LoVo (cell line): ENCODE data around the gene F12.

Source experiments
- DNase-seq: peaks from one replicate; pipeline ENCODE4 v3.0.0-alpha.2; 2016; ENCODE audit warnings: low spot score

F12 gene

GRCh38 chr5:177409043-177409801 lies at the start of gene F12:
Gene F12, minus strand, starts transcription at chr5:177409564. Its CDS starts 37 bp downstream, at chr5:177409527.
- no peak for DNase-seq

DNA sequence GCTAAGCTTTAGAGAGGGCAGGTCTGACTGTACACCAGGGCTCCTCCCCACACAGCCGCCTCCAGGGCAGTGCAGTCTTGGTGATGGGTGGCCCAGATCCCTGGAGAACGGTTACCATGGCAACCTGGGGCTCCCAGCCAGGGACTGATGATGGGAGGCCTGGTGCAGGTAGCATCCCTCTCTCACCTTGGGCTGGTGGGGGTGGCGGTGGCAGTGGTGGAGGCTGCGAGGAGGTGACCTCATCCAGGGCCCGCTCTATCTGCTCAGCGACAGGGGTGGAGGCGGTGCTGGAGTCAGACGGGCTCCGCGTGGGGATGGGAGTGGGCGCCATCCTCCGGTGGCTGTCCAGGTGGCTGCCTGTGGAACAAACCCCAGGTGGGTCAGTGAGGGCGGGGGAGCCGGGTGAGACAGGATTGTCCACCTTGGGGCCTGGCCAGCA lies 49.6 kb upstream of the F12 start:
- DNase-seq = no peak

DNA sequence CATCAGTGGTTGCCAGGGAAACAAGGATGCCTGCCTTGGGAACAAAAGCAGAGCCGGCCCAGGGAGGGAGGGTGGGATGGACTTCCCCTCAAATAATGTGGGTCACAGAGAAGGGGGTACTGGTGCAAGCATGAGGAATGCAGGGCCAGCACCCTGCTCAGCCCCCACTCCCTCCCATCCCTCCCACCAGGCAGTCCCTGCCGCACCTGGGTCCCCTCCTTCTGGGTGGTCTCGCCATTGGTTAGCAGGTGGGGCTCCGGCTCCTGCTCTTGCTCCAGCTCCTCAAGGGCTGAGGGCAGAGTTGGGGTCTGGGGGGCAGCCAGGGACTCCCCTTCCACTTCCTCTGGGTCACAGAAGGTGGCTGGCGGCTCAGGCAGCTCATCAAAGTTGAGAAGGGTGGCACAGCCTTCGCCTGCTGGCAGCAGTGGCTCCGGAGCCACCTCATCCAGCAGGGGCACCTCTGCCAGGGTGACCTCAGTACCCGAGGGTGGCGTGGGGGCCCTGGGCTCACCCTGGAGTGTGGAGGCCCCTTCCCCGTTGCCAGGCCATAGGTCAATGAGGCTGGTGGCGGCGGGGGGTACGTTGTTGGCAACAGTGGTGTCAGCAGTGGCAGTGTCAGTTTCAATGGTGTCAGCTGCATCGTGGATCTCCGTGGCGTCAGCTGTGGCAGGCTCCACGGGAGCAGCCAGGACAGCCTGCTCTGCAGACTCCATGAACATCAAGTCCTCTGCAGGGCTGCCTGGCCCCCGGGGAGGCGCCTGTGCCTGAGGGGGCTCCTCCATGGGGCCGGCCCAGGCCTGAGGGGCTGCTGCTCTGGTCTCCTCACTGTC lies 48.7 kb upstream of the F12 start:
- no peak for DNase-seq

DNA sequence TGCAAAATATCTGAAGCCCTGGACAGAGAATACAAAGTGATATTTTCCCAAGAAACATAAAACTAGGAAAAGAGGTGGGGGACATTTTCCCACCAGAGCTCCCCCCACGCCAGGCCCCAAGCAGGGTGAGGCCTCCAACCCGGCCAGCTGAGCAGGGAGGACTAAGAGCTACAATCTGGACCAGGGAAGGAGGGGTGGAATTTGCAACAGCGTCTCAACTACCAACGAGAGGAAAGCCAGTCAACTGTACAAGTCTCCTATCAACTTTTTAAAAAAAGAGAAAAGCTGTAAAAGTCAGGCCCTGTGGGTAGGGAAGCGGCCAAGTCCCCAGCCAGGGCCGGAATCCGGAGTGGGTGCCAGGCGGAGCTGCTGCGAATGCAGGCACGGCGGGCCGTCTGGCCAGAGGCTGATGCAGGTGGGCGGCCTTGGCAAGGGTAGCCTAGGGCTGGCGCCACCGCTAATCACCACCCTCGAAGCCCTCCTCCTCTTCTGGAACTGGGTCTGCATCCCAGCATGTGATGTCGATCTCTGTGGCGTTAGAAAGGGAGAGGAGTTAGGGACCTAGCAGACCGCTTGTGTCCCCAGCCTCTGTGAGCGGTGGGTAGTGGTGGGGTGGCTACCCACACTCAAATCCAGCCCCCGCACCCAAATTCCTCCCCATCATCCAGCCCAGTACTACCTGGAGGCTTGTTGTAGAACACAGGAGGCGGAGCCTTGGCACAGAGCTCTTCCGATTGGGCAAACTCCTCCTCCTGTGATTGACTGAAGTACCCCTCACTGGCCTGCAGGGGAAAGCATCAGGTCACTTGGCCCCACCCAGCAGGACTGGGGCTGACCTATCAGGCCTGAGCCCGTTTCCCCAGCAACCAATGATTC lies 47.9 kb upstream of the F12 start:
- peak; percentile 85 for DNase-seq

DNA sequence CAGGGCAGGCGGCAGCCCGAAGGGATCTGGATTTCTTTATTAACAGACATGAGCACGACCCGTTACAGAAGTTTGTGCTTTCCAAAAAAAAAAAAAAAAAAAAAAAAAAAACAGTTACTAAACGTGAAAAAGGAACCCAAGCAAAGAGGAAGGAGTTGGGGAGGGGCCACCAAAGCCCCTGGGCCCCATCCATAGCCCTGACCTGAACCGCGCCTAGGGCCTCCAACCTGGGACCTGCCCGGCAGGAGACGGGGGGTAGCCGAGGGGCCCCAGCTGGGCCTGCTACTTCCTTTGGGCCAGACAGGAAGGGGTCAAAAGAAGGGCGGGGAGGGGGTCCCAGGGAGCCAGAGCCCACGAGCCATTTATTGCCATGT lies 47.2 kb upstream of the F12 start:
- no peak for DNase-seq

GRCh38 chr5:177455661-177456590 lies 46.6 kb upstream of the F12 start:
- DNase-seq = peak; percentile 96

DNA sequence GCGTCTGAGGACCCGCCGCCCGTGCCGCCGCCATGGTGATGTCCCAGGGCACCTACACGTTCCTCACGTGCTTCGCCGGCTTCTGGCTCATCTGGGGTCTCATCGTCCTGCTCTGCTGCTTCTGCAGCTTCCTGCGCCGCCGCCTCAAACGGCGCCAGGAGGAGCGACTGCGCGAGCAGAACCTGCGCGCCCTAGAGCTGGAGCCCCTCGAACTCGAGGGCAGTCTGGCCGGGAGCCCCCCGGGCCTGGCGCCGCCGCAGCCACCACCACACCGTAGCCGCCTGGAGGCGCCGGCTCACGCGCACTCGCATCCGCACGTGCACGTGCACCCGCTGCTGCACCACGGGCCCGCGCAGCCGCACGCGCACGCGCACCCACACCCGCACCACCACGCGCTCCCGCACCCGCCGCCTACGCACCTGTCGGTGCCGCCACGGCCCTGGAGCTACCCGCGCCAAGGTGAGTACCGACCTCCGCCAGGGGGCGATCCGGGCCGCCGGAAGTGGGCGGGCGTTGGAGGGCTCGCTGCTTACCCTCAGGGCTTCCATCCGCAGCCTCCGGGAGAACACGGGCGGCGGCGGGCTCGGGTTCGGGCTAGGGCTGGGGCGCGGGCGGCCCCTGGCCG lies 45.8 kb upstream of the F12 start:
- DNase-seq = peak; percentile 95

GRCh38 chr5:177454397-177455035 lies 45.2 kb upstream of the F12 start:
- DNase-seq = peak; percentile 94

DNA sequence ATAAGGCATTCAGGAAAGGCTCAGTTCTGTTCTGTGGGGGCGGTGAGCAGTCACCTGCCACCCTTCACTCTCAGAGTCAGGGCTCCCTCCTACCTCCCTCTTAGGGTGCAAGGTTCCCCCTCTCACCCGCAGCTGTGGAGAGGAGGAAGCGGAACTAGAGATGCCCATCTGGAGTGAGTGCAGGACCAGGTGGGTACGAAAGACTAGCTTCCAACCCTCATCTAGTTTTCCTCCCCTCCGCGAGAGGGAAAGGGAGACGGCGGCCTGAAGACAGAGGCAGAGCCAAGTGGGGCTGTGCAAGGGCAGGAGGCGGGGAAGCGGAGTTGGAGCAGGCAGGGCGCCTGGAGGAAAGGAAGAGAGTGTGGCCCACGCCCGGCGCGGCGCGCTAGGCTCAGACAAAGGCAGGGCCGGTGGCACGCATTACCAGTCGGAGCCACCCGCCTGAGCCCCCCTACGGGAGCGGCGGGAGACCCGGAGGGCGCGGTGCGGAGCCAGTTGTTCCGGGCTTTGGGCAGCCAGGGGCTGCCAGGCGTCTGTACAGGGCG lies 44.6 kb upstream of the F12 start:
- DNase-seq = no peak

DNA sequence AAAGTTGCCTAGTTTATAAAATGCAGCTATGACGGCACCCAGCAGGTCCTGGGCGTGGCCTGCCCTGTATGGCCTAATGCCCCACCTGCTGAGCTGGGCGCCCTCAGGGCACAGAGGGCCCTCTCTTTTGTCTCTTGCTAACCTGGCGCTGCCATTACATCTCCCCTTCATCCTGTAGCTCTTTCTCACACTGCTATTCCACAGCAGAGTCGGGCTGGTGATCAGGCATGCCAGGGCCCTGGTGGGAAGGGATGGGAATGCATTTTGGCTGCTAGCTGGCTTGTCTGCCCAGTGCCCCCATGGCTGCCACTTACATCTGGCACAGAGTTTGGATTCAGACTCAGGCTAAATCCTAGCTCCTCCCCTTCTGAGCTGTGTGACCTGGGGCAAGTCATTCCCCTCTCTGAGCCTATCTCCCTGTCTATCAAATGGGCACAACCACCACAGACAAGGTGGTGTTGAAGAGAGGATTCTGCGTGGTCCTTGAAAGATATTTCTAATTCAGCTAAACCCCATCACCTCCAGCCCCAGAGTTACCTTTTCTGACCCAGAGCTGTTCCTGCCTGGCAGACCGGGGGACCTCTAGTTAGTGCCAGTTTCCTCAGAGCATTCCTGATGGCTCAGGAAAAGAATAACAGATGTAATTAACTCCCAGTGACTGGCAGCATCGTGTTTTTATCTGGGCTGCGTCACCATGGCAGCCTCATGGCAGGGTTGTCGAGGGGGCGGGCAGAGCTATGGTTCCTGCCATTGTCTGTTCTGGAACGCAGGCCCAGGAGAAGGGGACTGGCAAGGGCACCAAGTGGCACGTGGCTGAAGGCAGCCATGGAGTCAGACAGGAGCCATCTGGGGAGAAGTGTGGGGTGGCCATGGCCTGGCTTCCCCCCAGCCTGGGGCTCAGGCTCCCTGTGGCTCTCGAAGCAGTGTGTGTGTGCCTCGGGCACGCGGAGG lies 43.6 kb upstream of the F12 start:
- DNase-seq = no peak

GRCh38 chr5:177450667-177451424 lies 41.5 kb upstream of the F12 start:
- no peak for DNase-seq

DNA sequence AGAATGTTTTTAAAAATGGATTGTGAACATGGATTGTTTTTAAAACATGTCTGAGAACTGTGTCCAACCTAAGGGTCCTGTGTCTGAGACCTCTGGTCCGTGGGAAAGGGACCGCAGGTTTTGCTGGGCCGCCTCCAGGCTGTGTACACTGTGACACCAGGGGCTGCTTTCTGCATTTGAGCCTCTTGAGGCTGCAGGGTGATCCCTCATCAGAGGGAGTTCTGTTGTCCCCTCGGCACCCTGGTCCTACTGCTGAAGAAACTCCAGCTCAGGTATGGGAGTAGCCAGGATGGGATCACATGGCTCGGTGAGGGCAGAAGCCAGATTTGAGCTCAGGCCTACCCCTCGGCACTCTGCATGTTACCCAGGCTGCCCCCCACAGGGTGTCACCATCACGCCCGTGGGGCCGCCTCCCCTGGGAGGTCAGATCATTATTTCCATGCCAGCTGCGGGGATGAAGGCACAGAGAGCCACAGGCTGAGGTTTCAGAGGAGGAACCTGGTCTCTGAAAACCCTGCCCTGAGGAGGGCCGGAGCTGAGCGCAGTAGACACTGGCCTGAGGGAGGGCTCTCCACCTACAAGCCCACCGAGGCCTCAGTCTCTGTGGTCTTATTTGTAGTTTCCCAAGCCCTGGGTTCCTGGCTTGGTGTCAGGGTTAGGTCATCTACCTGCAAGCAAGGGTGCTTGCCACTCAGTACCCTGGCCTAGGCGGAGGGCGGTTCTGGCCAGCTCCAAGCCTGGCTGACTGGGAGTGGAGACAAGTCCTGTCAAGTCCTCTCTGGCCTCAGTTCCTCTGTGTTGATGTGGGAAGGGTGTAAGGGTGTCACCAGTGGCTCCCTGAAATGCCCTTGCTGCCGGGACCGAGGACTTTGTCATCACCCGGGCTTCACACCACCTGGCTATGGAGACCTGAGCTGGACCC lies 40.0 kb upstream of the F12 start:
- DNase-seq = no peak

DNA sequence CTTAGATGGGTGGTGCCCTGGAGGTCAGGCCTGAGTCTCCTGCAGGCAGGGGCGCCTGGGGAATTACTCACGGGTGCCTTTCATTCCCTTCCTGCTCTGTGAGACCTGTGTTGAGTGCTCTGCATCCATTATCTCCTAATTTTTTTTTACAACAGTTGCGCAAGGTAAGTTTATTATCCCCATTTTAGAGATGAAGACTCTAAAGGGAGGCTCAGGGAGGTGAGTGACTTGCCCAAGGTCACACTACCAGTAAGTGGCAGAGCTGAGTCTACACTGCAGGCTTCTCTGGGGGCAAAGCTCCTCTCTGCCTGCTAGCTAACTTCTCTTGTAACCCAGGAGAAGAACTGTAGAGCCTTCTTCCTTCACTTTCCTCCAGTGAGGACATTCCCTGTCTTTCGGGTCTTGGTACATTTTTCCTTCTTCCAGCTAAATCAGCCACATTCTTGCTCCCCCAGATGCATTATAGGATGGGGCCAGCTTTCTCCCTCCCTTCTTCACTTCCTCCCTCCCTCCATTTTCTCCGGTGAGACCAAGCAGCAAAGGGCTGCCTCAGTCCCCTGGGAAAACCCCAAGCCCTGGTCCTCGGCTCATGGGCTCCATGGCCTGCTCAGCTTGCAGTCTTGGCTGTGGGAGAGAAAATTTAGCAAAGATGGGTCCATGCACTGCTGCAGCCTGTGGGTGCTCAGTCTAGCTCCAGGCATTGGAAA lies 39.0 kb upstream of the F12 start:
- DNase-seq = no peak

DNA sequence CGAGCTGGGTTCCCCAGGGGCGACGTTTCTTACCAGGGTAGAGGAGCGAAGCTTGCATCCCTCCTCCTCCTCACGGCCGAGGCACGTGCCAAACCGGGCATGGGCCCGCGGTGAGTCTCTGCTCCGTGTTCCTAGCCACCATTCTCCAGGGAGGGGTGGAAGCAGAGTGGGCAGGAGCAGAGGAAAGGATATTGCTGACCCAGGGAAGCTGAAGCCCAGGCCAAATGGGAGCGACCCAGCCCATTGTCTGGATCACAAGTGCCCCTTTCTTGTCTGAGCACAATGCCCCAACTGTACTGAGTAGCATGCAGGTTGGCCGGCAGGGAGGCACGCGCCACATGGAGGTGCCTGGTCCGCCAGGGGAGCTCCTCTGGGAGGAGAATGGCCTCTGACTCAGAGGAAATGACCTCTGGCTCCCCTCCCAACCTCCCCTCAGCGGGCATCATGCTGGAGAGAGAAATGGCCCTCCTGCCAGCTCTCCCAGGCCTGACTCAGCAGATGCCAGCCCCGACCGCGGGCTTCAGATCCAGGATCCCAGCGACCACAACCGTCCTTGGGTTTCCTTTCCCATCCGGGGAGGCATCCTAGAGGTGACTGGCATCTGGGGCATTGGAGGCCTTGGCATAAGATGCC lies 38.4 kb upstream of the F12 start:
- peak; percentile 93 for DNase-seq

GRCh38 chr5:177447066-177447610 lies 37.8 kb upstream of the F12 start:
- DNase-seq = peak; percentile 54
